GM18502 (cell line): ENCODE measurements around the gene AGAP1.

Experiments used
- ATAC-seq: cut with Tn5 transposase; IDR thresholded peaks from one replicate; pipeline ENCODE4 v1.9.1; 2021; ENCODE audit warnings: mild to moderate bottlenecking; ENCODE audit not compliant: unreplicated experiment, poor library complexity

Gene AGAP1

GRCh38 chr2:236176417-236176816 lies 682.6 kb downstream of the AGAP1 start:
- ATAC-seq: no peak

- ATAC-seq: no peak
Measured at GRCh38 chr2:236176951-236177350, 683.1 kb downstream of the AGAP1 start.

- no peak for ATAC-seq
Measured at GRCh38 chr2:236177604-236177966, 683.7 kb downstream of the AGAP1 start.

- no peak for ATAC-seq
Measured at GRCh38 chr2:236177967-236178889, 684.4 kb downstream of the AGAP1 start.

GRCh38 chr2:236178890-236179235 lies 685.0 kb downstream of the AGAP1 start:
- no peak for ATAC-seq

- ATAC-seq: no peak
Measured at GRCh38 chr2:236179236-236180075, 685.6 kb downstream of the AGAP1 start.

GRCh38 chr2:236180076-236180816 lies 686.4 kb downstream of the AGAP1 start:
- ATAC-seq: no peak

GRCh38 chr2:236180831-236181453 lies 687.1 kb downstream of the AGAP1 start:
- no peak for ATAC-seq
